MG63 (cell line): ENCODE results near the gene NRM. TPM values are rescaled to one million over a fixed set of nuclear protein-coding genes. Genes with fewer than 3 reads are reported as not detected.
"Not testable (repeated sequence)": the region's sequence is repeated elsewhere in the genome, so short reads cannot be mapped to it uniquely, and the experiment has no call there.

Experiments used
- DNase-seq: peaks from one replicate; pipeline ENCODE4 v3.0.0-alpha.2; 2020
- H3K27me3 ChIP-seq: fragments of 250-450 bp; sonication (Bioruptor Pico); 2 replicates; pipeline ENCODE4 v1.5.1; 2020; ENCODE audit warnings: mild to moderate bottlenecking, moderate library complexity
- H3K36me3 ChIP-seq: fragments of 250-450 bp; sonication (Bioruptor Pico); 2 replicates; pipeline ENCODE4 v1.5.1; 2020; ENCODE audit warnings: mild to moderate bottlenecking, moderate library complexity
- H3K4me3 ChIP-seq: fragments of 250-450 bp; sonication (Bioruptor Pico); 2 replicates; pipeline ENCODE4 v1.5.1; 2020; ENCODE audit warnings: mild to moderate bottlenecking, moderate library complexity
- H3K9me3 ChIP-seq: fragments of 250-450 bp; sonication (Bioruptor Pico); 2 replicates; pipeline ENCODE4 v1.5.1; 2020; ENCODE audit warnings: mild to moderate bottlenecking, moderate library complexity
- total RNA-seq: library from RNA; depleted of rRNA; stranded (reverse); fragments of >200 nt; shearing (Covaris generic); gene quantifications from 2 replicates; pipeline ENCODE4 v1.2.3, GENCODE V29; 2014; ENCODE audit warnings: low replicate concordance

NRM gene
- total RNA-seq, 1 experiment from 2014 or later, result 3.4 TPM

DNA sequence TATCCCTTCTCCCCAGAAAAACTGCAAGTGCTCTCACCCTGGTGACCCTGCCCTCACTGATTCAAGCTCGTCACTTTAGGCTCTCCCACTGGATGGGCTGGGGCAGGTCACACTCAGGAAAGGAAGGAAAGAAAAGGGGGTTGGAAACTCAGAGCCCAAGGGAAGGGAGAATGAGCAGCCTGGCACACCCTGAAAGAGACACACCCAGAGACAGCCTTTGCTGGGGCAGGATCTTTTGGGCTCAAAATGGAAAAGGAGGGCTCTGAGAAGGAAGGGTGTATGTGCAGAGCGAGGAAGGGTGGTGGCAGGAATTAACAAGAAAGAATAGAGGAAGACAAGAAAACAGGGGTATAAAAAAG is 6.8 kb downstream of the NRM start:
- H3K27me3 ChIP-seq, result no peaks in the 10 kb centered on the region
- H3K4me3 ChIP-seq, result peak overlapping the region; percentile 98
- H3K36me3 ChIP-seq, result peaks cover 30% of the 10 kb centered on the region
- no peak for DNase-seq
- H3K9me3 ChIP-seq, result no peaks in the 10 kb centered on the region

DNA sequence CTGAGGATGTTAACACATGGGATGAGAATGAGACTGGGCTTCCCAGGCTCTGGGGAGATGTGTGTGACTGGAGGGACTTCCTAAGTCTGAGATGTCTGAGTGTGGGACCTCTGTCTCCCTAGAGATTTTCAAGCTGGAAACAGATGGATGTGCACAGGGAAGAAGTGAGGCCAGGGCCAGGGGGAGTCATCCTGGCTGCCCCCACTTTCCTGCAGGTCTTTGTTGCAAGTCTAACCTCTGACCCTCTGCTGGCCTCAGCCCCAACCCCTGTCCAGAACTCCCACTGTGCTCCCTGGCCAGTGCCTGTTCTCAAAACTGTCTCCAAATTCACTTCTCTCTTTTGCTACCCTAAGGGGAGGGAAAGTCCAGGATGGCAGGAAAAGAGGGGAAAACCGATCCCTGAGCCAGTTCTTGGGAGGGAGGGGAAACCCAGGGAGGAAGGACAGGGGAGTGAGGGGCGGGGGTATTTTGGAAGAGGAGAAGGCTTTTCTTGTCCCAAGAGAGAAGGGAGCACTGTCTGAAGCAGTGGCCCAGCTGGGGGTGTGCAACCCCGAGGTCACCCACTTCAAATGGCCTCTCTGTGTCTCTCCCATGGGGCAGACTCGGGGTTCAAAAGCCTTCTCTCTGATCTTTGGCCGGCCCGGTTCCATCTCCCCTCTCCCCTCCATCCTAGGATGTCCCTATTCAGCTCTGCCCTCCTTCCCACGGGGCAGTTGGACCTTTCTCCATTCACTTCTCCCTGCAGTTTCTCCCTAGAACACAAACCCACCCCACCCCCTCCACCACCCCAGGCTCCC is 7.4 kb downstream of the NRM start:
- no peak for DNase-seq
- H3K36me3 ChIP-seq, result peaks cover 35% of the 10 kb centered on the region
- peak overlapping the region; percentile 98 for H3K4me3 ChIP-seq

DNA sequence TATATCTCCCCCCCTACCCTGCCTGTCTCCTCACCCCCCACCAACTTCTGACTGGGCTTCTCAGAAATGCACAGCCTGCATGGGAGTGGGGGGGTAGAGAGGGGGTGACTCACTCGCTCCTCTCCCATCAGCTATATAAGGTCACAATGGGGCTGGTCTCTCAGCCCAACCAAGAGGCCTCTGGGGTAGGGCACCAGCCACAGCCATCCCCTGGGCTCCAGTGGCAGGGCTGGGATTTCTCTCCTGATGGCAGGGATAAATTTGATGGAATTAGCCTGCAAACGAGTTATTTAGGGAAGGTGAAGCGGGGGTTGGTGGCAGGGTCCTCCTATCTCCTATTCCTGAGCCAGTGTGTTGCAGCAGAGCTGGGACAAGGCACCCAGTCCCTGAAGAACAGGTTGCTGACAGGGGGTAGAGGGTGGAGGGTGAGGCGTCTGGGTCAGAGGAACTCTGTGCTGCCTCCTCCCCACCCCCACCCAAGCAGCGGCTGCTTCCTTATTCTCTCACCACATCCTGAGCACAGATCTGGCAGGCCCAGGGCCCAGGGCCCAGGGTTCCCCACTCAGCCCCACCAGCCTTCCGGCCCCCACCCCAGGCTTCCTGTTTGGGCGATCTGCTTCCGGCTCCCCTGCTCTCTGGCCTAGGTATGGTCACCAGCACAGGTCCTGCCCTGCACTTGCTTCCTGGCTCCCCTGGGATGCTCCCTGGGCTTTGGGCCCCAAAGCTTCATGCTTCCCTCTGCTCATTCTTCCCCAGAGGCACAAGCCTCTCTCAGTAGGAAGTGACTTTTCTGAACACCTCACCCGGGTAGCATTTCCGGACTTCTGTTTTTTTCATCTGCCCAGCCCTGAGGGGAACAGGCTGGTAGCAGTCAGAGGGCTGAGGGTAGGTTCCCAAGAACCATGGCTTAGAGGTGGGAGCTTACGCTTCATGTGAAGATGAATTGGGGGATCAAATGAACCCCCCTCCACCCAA is 8.4 kb downstream of the NRM start:
- no peaks in the 10 kb centered on the region for H3K9me3 ChIP-seq
- H3K27me3 ChIP-seq, result no peaks in the 10 kb centered on the region
- peak overlapping the region; percentile 98 for H3K4me3 ChIP-seq
- DNase-seq, result peak; percentile 44
- peaks cover 41% of the 10 kb centered on the region for H3K36me3 ChIP-seq

More for the DNA sequence above, 7.4 kb downstream of the NRM start:
- H3K9me3 ChIP-seq, result no peaks in the 10 kb centered on the region
- no peaks in the 10 kb centered on the region for H3K27me3 ChIP-seq

DNA sequence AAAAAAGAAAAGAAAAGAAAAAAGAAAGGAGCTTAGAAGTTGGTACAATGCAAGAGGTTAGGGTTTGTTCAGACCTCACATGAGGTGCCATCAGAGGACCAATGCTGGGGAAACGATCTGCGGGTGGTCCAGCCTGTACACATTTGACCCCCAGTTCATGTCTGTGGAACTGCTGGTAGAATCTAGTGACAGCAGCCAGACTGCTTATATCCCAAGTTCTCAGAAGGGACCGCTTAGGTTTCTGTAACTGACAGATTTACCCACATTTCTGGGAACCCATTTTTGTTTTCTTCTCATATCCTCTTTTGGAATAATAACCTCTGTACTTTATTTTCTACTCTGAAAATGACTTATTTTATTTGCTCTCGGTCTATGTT is 9.0 kb downstream of the NRM start:
- peaks cover 45% of the 10 kb centered on the region for H3K36me3 ChIP-seq
- peak overlapping the region; percentile 98 for H3K4me3 ChIP-seq
- no peaks in the 10 kb centered on the region for H3K9me3 ChIP-seq
- H3K27me3 ChIP-seq, result no peaks in the 10 kb centered on the region
- DNase-seq, result no peak

DNA sequence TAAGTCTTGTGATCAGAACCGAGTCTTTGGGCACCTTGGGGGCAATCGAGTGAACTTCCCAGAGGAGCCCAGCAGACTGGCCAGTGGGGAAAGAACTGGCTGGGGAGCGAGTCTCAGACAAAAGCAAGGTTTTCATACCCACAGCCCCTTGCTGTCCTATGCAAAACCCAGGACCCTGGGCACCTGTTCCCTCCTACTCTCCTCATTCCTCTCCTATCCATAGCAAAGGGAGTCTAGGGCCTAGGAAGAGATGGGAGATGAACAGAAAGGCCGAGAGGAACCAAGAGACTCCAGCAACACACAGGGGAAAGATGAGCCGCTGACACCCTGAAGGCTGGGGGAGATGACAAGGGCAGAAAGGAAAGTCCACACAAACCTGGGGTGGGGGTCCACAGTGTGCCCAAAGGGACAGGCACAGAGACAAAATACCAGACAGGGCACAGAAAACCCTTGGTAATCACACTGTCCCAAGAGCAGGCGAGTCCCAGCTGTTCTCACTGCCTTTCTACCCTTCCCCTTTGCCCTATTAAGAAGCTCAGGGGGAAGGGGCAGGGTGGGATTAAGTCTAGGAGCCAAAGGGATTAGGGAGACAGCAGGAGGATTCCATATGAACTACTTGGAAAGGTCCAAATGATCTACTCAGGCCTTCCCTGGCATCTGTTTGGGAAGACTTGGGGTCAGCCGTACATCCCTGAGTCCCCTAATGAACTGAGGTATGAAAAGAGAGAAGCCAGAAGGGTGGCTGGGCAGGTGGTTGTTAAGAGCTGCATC is 10.8 kb downstream of the NRM start:
- H3K36me3 ChIP-seq, result peaks cover 47% of the 10 kb centered on the region
- H3K27me3 ChIP-seq, result no peaks in the 10 kb centered on the region
- H3K9me3 ChIP-seq, result no peaks in the 10 kb centered on the region
- no peak overlapping the region for H3K4me3 ChIP-seq
- no peak for DNase-seq

DNA sequence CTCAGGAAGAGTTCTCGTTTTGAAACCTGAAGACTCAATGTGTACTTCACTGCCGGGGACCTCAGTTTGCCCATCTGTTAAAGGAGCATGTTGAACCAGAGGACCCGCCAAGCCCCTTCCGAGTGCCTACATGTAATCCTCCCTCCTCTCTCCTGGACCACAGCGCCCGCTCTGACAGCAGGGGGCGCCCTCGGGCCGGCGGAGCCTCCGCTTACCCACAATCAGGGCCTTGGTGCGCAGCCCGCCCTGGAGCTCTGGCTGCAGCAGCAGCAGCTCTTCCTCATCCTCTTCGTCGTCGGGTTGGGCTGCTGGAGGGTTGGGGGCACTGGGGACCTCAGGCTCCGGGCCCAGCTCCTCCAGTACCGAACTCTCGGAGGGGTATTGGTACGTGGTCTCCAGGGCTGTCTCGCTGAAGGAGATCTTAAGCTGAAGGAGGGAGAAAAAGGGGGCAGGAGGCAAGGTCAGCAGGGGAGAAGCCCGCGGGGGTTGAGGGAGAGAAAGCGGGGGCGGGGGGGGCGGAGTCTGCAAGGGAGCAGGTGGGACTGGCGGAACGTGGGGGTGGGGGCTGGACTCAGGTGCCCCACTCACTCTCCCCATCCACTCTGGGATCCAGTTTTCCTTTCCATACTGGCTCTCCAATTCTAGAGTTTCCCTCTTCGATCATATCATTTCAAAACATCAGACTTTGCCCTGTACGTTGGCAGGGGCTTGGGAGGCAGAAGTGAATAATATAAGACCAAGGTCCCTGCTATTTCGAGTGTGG is 11.6 kb downstream of the NRM start:
- Histone ChIP-seq H3K4me3 (no peak overlapping the region), H3K27me3 (no peaks in the 10 kb centered on the region), H3K9me3 (no peaks in the 10 kb centered on the region), H3K36me3 (peaks cover 44% of the 10 kb centered on the region)
- peak; percentile 44 for DNase-seq

DNA sequence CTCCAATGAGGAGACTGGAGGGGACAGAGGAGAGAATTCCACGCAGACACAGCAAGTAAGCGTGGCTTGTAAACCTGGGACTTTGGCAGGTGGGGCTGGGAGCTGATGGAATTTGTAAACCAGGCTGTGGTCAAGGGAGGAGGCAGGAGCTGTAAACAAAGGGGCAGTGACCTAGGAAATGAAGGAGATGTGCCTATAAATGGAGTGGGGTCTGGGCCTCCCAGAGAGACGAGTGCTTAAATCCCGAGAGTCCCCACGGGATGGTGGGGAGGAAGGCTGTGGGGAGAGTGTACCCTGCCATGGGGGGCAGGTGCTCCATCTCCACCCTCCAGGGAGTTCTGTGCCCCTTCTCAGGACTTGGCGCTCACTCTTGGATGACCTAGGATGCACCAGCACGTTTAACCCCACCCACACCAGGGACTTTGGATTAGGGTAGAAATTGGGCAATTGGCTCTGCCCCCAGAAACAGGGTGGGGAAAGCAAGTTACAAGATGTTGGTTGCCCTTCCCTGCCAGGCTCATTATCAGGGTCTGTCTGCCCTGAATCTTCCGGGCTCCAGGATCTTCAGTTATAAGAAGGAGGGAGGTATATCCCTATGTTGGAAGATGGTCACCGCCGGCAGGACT is 14.0 kb downstream of the NRM start:
- DNase-seq, result no peak
- H3K36me3 ChIP-seq, result peaks cover 26% of the 10 kb centered on the region
- no peaks in the 10 kb centered on the region for H3K9me3 ChIP-seq
- no peaks in the 10 kb centered on the region for H3K27me3 ChIP-seq
- H3K4me3 ChIP-seq, result no peak overlapping the region

DNA sequence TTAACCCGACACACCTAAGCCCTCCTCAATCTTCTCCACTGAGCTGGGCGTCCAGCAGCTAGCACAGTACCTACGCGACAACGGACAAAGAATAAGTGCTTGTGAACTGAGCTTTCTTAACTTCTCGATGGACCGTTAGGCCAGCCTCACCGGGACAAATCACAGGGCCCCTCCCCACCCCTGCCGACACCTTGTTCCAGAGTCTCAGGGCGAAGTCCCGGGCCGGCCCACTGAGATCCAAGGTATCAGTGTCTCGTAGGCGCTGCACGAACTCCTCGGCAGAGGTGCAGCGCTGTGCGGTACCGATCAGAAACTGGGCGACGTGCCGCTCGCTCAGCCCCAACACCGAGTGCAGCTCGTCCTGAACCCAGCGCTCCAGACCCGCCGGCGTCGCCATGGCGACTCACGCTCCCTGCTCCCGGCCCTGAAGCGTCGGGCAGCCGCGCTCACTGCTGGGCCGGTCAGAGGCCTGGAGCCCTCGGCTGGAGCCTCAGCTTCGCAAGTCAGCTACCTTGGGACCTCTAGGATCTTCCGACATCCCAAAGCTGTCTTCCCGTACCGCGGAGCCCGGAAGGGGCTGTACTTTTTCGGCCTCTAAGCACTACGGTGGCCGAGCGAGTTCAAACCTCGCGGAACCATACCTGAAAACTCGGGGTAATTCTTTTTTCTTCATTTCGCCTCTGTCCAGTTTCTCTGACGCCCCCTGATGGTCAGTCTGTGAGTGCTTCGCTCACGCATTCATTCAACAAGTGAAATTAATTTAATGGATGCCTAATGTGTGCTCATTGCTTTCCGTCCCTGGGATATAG is 18.1 kb downstream of the NRM start, which contains the start of gene DHX16:
Gene DHX16, minus strand, starts transcription at position 562 of the 809 bp plus-strand sequence. Its CDS starts 165 bp downstream, at position 397.
- no peaks in the 10 kb centered on the region for H3K9me3 ChIP-seq
- DNase-seq, result peak; percentile 94
- no peaks in the 10 kb centered on the region for H3K27me3 ChIP-seq
- H3K36me3 ChIP-seq, result peaks cover 18% of the 10 kb centered on the region
- peak within 1 kb of the TSS; percentile 91 for H3K4me3 ChIP-seq

DNA sequence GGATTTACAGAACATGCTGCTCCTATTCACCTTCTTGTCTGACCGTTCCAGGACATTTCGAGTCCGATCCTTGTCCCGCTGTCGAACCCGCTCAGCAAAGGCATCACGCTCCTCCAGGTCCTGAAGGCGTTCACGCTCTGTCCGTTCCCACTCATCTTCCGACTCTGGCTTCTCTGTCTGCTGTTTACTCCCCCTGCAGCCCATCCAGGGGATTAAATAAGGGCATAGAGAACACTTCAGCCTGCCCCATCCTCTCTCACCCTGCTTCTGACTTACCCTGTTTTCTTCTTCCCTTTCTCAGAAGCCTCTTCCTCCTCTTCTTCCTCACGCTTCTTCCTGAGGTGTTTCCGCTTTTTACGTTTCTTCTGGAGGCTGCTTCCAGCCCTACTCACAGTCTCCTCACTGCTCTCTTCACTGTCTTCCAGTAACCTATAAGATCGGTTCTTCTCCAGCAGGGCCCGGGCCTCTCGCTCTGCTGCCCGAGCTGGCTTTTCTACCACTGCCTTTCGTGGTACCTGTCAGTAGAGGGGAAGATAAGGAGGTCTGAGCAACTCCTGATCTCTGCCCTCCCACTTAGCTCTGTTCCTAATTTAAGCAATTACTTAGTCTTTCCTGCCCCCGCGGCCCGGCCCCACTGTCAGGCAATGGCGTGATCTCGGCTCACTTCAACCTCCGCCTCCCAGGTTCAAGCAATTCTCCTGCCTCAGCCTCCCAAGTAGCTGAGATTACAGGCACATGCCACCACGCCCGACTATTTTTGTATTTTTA is 19.8 kb downstream of the NRM start:
- Histone ChIP-seq H3K27me3 (no peaks in the 10 kb centered on the region), H3K4me3 (no peak overlapping the region), H3K36me3 (peaks cover 8% of the 10 kb centered on the region), H3K9me3 (no peaks in the 10 kb centered on the region)
- no peak for DNase-seq

DNA sequence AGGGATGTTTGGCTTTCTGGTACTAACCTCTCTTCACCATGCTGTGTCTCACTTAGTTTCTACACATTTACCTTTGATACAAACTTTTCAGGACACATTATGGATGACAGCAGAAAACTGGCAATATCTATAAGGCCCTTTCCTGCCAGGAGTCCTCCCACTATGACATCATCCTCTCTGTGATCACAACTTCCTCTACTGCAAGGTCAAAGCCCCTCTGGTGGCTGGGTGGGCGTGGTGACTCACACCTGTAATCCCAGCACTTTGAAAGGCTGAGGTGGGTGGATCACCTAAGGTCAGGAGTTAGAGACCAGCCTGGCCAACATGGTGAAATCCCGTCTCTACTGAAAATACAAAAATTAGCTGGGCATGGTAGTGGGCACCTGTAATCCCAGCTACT is 24.5 kb downstream of the NRM start:
- not testable (repeated sequence) for H3K9me3 ChIP-seq, H3K4me3 ChIP-seq, H3K27me3 ChIP-seq
- peaks cover 13% of the 10 kb centered on the region for H3K36me3 ChIP-seq
- DNase-seq, result peak; percentile 38

DNA sequence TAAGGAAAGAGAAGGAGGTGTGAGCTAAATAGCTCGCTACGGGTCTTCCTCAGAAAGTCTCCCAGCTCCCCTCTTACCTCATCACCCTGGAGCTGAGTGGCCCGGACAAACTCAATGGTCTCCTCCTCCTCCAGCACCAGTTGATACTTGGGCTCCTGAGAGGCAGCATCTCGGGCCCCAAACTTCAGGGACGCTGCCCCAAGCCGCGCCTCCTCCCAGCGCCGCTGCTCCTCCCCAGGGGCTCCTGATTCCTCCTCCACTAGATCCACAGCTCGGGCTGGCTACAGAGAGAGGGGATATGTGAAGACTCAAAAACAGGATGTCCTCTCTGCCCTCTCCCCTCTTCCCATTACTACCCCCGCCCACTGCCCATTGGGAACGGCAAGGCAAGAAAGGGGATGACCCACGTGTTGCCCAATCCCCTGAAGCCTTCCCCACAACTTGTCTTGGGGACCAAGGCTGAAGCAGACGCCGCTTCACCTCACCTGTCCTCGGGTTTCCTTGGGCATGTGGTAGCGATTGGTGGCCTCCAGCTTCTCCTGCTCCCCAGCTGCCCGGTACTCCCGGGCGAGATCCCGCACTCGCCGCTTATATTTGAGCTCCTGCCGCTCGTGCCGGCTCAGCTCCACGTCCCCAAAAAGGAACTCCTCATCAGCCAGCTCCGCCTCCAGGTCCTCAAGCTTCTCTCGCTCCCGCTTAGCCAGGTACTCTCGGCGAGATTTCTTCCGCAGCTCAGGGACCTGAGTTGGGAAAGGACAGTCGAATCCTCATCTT is 25.6 kb downstream of the NRM start:
- H3K36me3 ChIP-seq, result peaks cover 10% of the 10 kb centered on the region
- no peaks in the 10 kb centered on the region for H3K27me3 ChIP-seq
- DNase-seq, result no peak
- H3K4me3 ChIP-seq, result no peak overlapping the region
- H3K9me3 ChIP-seq, result no peaks in the 10 kb centered on the region

DNA sequence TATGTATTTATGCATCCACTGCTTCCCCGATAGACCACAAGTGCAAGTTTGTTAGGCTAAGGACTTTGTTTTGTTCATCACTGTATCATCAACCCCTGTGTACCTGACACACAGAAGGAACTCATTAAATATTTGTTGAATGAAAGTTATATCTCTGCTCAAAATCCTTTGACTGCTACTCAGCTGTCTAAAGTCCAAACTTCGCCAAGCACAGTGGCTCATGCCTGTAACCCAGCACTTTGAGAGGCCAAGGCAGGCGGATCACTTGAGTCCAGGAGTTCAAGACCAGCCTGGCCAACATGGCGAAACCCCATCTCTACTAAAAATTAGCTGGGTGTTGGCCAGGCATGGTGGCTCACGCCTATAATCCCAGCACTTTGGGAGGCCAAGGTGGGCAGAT is 32.9 kb downstream of the NRM start:
- not testable (repeated sequence) for H3K36me3 ChIP-seq, DNase-seq

DNA sequence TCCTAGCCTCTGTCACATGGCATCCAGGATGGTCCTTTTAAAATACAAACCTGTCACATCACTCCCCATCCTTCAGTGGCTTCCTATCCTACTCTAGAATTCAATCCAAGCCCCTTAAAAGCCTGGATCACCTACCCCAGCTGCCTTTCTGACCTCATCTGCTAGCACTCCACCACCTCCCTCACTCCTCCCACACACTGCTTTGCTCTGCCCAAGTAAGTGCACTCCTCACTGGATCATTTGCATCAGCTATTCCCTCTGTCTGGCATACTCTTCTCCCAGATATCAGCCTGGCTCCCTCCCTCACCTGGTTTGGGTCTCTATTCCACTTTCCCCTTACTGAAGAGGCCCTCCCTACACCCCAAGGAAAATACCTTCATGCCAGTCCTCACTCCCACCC is 33.3 kb downstream of the NRM start:
- no peak for DNase-seq
- Histone ChIP-seq H3K36me3 (peaks cover 6% of the 10 kb centered on the region; the same call in 1 of the 2 replicates), H3K9me3 (no peaks in the 10 kb centered on the region), H3K4me3 (no peak overlapping the region), H3K27me3 (no peaks in the 10 kb centered on the region)

More for the DNA sequence above, 32.9 kb downstream of the NRM start:
- not testable (repeated sequence) for H3K9me3 ChIP-seq, H3K4me3 ChIP-seq, H3K27me3 ChIP-seq

DNA sequence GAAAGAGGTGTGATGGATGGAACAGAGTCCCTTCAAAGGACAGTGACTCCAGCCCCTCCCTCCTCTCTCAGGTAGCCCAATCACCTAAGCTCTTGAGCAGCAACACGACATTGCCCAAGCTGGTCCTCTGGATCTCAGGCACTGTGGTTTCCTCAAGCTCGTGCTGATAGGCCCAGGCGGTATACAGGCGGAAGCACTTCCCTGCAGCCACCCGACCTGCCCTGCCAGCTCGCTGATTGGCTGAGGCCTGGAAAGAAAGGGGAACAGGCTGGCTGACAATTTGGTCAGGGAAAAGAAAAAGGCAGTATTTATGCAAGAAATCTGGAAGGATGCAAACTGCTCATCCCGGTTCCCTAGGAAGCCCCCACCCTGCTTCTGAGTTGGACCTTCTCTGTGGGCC is 34.3 kb downstream of the NRM start:
- H3K4me3 ChIP-seq, result no peak overlapping the region
- H3K9me3 ChIP-seq, result no peaks in the 10 kb centered on the region
- H3K36me3 ChIP-seq, result peaks cover 8% of the 10 kb centered on the region; the same call in 1 of the 2 replicates
- no peak for DNase-seq
- H3K27me3 ChIP-seq, result no peaks in the 10 kb centered on the region
